G401.6 (cell line): Measurements from ENCODE around the gene HAVCR1.

ENCODE experiments used
- FAIRE-seq: peaks from 2 replicates; lab custom pipeline; 2012; peaks lifted over from hg19 to GRCh38; lab: Jason Lieb, UNC

The HAVCR1 gene

GRCh38 chr5:156984064-156984463 is 74.9 kb downstream of the HAVCR1 start:
- FAIRE-seq, result no peak

GRCh38 chr5:156981481-156981880 is 77.4 kb downstream of the HAVCR1 start:
- no peak for FAIRE-seq
